ENCODE results near the gene ANO4.
"Not testable (repeated sequence)": the region's sequence is repeated elsewhere in the genome, so short reads cannot be mapped to it uniquely, and the experiment has no call there.

Gene ANO4

GRCh38 chr12:100954118-100954517 lies 159.5 kb downstream of the ANO4 start:
- DNase-seq, result no peak

GRCh38 chr12:100955139-100955538 lies 160.6 kb downstream of the ANO4 start:
- no peak for DNase-seq

- no peak for DNase-seq
Measured at GRCh38 chr12:100956311-100956852, 161.8 kb downstream of the ANO4 start.

GRCh38 chr12:100959481-100959880 lies 164.9 kb downstream of the ANO4 start:
- no peak for DNase-seq

- no peak for DNase-seq
Measured at GRCh38 chr12:100962086-100962712, 167.6 kb downstream of the ANO4 start.

GRCh38 chr12:100963381-100963780 lies 168.8 kb downstream of the ANO4 start:
- no peak for DNase-seq

- DNase-seq, result no peak
Measured at GRCh38 chr12:100964028-100964427, 169.5 kb downstream of the ANO4 start.

- DNase-seq, result no peak
Measured at GRCh38 chr12:100967189-100967588, 172.6 kb downstream of the ANO4 start.

- no peak for DNase-seq
Measured at GRCh38 chr12:100970894-100971293, 176.3 kb downstream of the ANO4 start.

GRCh38 chr12:100972121-100972520 lies 177.5 kb downstream of the ANO4 start:
- DNase-seq, result no peak

- DNase-seq, result no peak
Measured at GRCh38 chr12:100974341-100974740, 179.8 kb downstream of the ANO4 start.

- no peak for DNase-seq
Measured at GRCh38 chr12:100974747-100975146, 180.2 kb downstream of the ANO4 start.

GRCh38 chr12:100976735-100977134 lies 182.2 kb downstream of the ANO4 start:
- no peak for DNase-seq

GRCh38 chr12:100980856-100981255 lies 186.3 kb downstream of the ANO4 start:
- no peak for DNase-seq

- DNase-seq, result no peak
Measured at GRCh38 chr12:100982511-100983183, 188.1 kb downstream of the ANO4 start.

GRCh38 chr12:100984796-100985195 lies 190.2 kb downstream of the ANO4 start:
- DNase-seq, result no peak

- DNase-seq, result no peak
Measured at GRCh38 chr12:100986595-100987547, 192.3 kb downstream of the ANO4 start.

GRCh38 chr12:100987552-100988521 lies 193.3 kb downstream of the ANO4 start:
- DNase-seq, result no peak

- DNase-seq, result not testable (repeated sequence)
Measured at GRCh38 chr12:100989509-100989908, 194.9 kb downstream of the ANO4 start.

GRCh38 chr12:100991102-100991501 lies 196.5 kb downstream of the ANO4 start:
- no peak for DNase-seq

- DNase-seq, result no peak
Measured at GRCh38 chr12:100992194-100992593, 197.6 kb downstream of the ANO4 start.

GRCh38 chr12:100993916-100994450 lies 199.4 kb downstream of the ANO4 start:
- DNase-seq, result no peak
